ENCODE data around the gene PGAP1. TPM values are rescaled to one million over a fixed set of nuclear protein-coding genes. Genes with fewer than 3 reads are reported as not detected.

PGAP1 gene
- total RNA-seq, 1 experiment from 2014 or later = 7.4 TPM

DNA sequence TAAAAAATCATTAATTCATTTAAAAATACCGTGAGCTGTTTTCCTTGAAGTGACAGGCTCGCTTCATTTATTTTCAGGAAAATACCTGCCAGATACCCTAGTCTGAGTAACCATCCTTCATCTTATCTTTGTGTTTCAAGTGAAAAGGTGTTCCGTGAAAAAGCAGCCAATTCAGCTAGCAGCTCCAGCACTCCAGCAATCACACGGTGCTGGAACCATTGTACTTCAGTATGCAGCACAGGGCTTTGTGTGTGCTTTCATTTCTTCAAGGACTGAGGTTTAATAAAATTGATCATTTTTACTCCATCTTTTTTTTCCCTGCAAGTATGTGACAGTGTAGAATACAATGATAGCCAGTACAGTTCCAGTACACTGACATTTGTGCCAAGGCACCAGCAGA, 39.1 kb upstream of the PGAP1 start:
- no peaks in the 10 kb centered on the region for H3K36me3 Mint-ChIP-seq (ENCODE audit: insufficient read depth, unreplicated experiment)
- no peak overlapping the region for H3K4me3 Mint-ChIP-seq (ENCODE audit: unreplicated experiment)
- intact Hi-C loops (cut with micrococcal nuclease) = no loop called here
- POLR2A ChIA-PET = no interaction called here
- no peak for DNase-seq (ENCODE audit: unreplicated experiment)
- no TSS peak for BruUV-seq (replicated peaks)
- H3K27ac Mint-ChIP-seq (ENCODE audit: low read depth, unreplicated experiment) = no peak overlapping the region
- H3K4me1 Mint-ChIP-seq (ENCODE audit: insufficient read depth, unreplicated experiment) = no peaks in the 10 kb centered on the region
- peaks cover 8% of the 10 kb centered on the region for H3K9me3 Mint-ChIP-seq (ENCODE audit: unreplicated experiment)
- TF ChIP-seq, protein P1, sequence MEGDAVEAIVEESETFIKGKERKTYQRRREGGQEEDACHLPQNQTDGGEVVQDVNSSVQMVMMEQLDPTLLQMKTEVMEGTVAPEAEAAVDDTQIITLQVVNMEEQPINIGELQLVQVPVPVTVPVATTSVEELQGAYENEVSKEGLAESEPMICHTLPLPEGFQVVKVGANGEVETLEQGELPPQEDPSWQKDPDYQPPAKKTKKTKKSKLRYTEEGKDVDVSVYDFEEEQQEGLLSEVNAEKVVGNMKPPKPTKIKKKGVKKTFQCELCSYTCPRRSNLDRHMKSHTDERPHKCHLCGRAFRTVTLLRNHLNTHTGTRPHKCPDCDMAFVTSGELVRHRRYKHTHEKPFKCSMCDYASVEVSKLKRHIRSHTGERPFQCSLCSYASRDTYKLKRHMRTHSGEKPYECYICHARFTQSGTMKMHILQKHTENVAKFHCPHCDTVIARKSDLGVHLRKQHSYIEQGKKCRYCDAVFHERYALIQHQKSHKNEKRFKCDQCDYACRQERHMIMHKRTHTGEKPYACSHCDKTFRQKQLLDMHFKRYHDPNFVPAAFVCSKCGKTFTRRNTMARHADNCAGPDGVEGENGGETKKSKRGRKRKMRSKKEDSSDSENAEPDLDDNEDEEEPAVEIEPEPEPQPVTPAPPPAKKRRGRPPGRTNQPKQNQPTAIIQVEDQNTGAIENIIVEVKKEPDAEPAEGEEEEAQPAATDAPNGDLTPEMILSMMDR (IDR thresholded peaks at IDR 0.05; ENCODE audit: unreplicated experiment) = no peak
- H3K27me3 Mint-ChIP-seq (ENCODE audit: insufficient read depth, unreplicated experiment) = no peaks in the 10 kb centered on the region
- CTCF ChIA-PET = interaction anchor here (0.6 kb wide), 2 partner anchors 225 to 478 kb away, joined by 3 to 4 read pairs; no protein-coding TSS in a partner anchor

DNA sequence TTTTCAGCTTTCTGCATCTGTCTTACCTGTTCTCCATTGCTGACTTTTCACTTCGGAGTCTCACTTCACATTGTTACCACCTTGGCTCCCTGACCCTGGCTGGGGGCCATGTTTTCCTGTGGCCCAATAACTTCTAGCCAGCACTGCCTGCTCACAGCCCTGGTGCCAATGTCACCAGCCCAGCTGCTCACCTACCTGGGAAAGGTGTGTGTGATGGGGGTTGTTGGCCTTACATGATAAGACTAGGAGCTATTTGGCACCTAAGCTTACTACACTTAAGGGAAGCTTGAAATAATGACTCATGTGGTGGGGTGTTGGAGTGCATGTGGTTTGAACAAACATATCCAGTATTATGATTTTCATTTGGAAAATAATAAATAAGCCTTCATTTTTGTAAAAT, 37.5 kb upstream of the PGAP1 start:
- ChIA-PET POLR2A (interaction anchor here (0.7 kb wide), 1 partner anchor 21 kb away, joined by 4 read pairs; no protein-coding TSS in a partner anchor), CTCF (interaction anchor here (0.6 kb wide), 1 partner anchor 48 kb away, joined by 4 read pairs; no protein-coding TSS in a partner anchor)
- no TSS peak for BruUV-seq (replicated peaks)
- H3K4me1 Mint-ChIP-seq (ENCODE audit: insufficient read depth, unreplicated experiment) = no peaks in the 10 kb centered on the region
- no peak overlapping the region for H3K27ac Mint-ChIP-seq (ENCODE audit: low read depth, unreplicated experiment)
- intact Hi-C loops (cut with micrococcal nuclease) = no loop called here
- H3K27me3 Mint-ChIP-seq (ENCODE audit: insufficient read depth, unreplicated experiment) = no peaks in the 10 kb centered on the region
- H3K9me3 Mint-ChIP-seq (ENCODE audit: unreplicated experiment) = peaks cover 8% of the 10 kb centered on the region
- no peak for DNase-seq (ENCODE audit: unreplicated experiment)
- TF ChIP-seq, protein P1 (IDR thresholded peaks at IDR 0.05; ENCODE audit: unreplicated experiment) = no peak
- H3K4me3 Mint-ChIP-seq (ENCODE audit: unreplicated experiment) = no peak overlapping the region
- H3K36me3 Mint-ChIP-seq (ENCODE audit: insufficient read depth, unreplicated experiment) = no peaks in the 10 kb centered on the region

DNA sequence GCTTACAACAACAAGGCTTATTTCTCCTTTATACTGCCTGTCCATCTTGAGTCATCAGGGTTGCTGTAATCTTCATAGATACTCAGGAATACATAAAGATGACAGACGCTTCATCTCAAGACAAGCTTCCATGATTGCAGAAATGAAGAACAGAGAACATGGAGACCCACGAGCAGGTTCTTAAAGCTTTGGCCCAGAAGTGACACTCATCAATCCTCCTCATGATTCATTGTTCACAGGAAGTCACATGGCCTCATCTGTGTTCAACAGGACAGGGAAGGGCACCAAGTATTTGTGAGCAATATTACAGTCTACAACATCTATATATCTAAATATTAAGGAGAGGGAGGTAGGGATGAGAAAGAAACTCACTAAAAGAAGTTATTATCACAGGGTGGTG, 36.5 kb upstream of the PGAP1 start:
- Mint-ChIP-seq H3K36me3 (ENCODE audit: insufficient read depth, unreplicated experiment) (no peaks in the 10 kb centered on the region), H3K9me3 (ENCODE audit: unreplicated experiment) (peaks cover 7% of the 10 kb centered on the region), H3K27ac (ENCODE audit: low read depth, unreplicated experiment) (no peak overlapping the region), H3K4me3 (ENCODE audit: unreplicated experiment) (no peak overlapping the region), H3K27me3 (ENCODE audit: insufficient read depth, unreplicated experiment) (no peaks in the 10 kb centered on the region), H3K4me1 (ENCODE audit: insufficient read depth, unreplicated experiment) (no peaks in the 10 kb centered on the region)
- CTCF ChIA-PET = no interaction called here
- no peak for DNase-seq (ENCODE audit: unreplicated experiment)
- intact Hi-C loops (cut with micrococcal nuclease) = no loop called here
- POLR2A ChIA-PET = no interaction called here
- BruUV-seq (replicated peaks) = no TSS peak
- TF ChIP-seq, protein P1 (IDR thresholded peaks at IDR 0.05; ENCODE audit: unreplicated experiment) = no peak

DNA sequence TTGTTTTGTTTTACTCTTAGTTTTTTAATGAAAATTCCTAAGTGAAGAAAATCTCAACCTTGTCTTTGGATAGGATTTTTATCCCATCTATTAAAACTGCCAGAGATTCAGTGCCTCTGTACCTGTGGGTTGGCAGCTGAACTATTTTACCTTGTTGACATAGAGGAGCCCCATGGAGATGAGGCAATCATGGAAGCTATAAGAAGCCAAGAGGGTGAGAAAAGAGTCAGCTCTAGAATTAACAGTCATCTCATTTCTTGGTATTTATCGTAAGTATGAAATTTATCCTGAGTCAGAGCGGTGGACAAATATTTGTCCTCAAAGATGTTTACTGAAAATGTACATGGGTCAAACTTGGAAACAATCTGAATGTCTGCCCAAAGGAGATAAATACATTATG, 35.8 kb upstream of the PGAP1 start:
- Mint-ChIP-seq H3K9me3 (ENCODE audit: unreplicated experiment) (no peaks in the 10 kb centered on the region), H3K36me3 (ENCODE audit: insufficient read depth, unreplicated experiment) (no peaks in the 10 kb centered on the region), H3K27me3 (ENCODE audit: insufficient read depth, unreplicated experiment) (no peaks in the 10 kb centered on the region), H3K27ac (ENCODE audit: low read depth, unreplicated experiment) (no peak overlapping the region), H3K4me3 (ENCODE audit: unreplicated experiment) (no peak overlapping the region), H3K4me1 (ENCODE audit: insufficient read depth, unreplicated experiment) (no peaks in the 10 kb centered on the region)
- POLR2A ChIA-PET = no interaction called here
- BruUV-seq (replicated peaks) = no TSS peak
- CTCF ChIA-PET = no interaction called here
- TF ChIP-seq, protein P1 (IDR thresholded peaks at IDR 0.05; ENCODE audit: unreplicated experiment) = no peak
- DNase-seq (ENCODE audit: unreplicated experiment) = no peak
- intact Hi-C loops (cut with micrococcal nuclease) = no loop called here

All from MCF 10A (cell line).